Psoas muscle (tissue), 8 donors: ENCODE measurements around the gene HPSE2. TPM values are rescaled to one million over a fixed set of nuclear protein-coding genes. Genes with fewer than 3 reads are reported as not detected.

ENCODE experiments used
- ATAC-seq, 4 donors: fragments of 200-7000 bp; cut with Tn5 transposase; one replicate each; pipeline ENCODE4 v1.9.1; 2020; ENCODE audit warnings: moderate library complexity in 3 of 4, mild to moderate bottlenecking in 2 of 4
- DNase-seq, 2 donors: peaks; one replicate each; pipeline ENCODE4 v3.0.0-alpha.2; 2020
- H3K27ac ChIP-seq: fragments of 200-600 bp; one replicate; pipeline ENCODE4 v1.8.0; 2022
- H3K27me3 ChIP-seq, 3 donors: fragments of 200-600 bp in 1 of 3; one replicate each; pipeline versions ENCODE4 v1.6.1 to v1.8.0; 2013 to 2022; ENCODE audit warnings: low read length in 2 of 3, mild to moderate bottlenecking in 2 of 3, moderate library complexity in 1 of 3; ENCODE audit not compliant: insufficient read depth in 3 of 3
- H3K36me3 ChIP-seq, 2 donors: fragments of 200-600 bp in 1 of 2; one replicate each; pipeline versions ENCODE4 v1.6.1 to v1.8.0; 2013 to 2022; ENCODE audit warnings: low read depth in 1 of 2, mild to moderate bottlenecking in 1 of 2, moderate library complexity in 1 of 2; ENCODE audit not compliant: insufficient read depth in 1 of 2
- H3K4me1 ChIP-seq: fragments of 200-600 bp; one replicate; pipeline ENCODE4 v1.8.0; 2022
- H3K4me3 ChIP-seq: fragments of 200-600 bp; one replicate; pipeline ENCODE4 v1.8.0; 2022; ENCODE audit warnings: mild to moderate bottlenecking
- H3K9me3 ChIP-seq: fragments of 200-600 bp; one replicate; pipeline ENCODE4 v1.8.0; 2022
- CTCF ChIP-seq: fragments of 200-600 bp; IDR thresholded peaks from one replicate; pipeline ENCODE4 v1.8.0; 2022; ENCODE audit warnings: antibody characterized with exemption
- WGBS, 3 donors: extraction: QIAGEN DNeasy Blood & Tissue Kit; methylation state at CpG; one replicate each; pipeline versions ENCODE4 v1.1.6 to v1.1.7; 2013; 5-methylcytosine and 5-hydroxymethylcytosine counted together
- intact Hi-C, 2 donors: fragments of 100-400 bp; cut with DNase I; formaldehyde crosslinking; loops; one replicate each; pipeline versions ENCODE4 v1.11.0 to v1.14.2; 2022
- polyA plus RNA-seq, 3 donors: library from polyadenylated mRNA; stranded (reverse); fragments of 200-250 nt; gene quantifications; one replicate each; pipeline ENCODE4 v1.2.3, GENCODE V29; 2013
- total RNA-seq, 4 donors: library from RNA; stranded (reverse); fragmentation: NEBNext Ultra II Directional in 2 of 4; extraction: Animal tissue kit (Norgen Biotek cat#: 25700) in 2 of 4; gene quantifications; one replicate each; pipeline versions ENCODE4 v1.2.1 to v1.2.4, GENCODE V29; 2021 to 2023
- donor health status: healthy with polysubstance abuse.
- donor health status: DM: no; HTN: no; CAD: no; lungs with moderate emphysema.
- donor health status: Bipolar disorder and iron deficiency.
- donor health status: healthy.
- donor health status: DM: yes; HTN: yes; CAD: no.
- donor health status: DM: no; HTN: no; CAD: no.
- donor health status: DM: no; HTN: no; CAD: no.
- donor health status: DM: yes; HTN: yes; CAD: no.

The HPSE2 gene
- total and polyA plus RNA-seq, 7 donors, result 0.01 to 0.17 (median 0.03) TPM; not detected in 4

GRCh38 chr10:98980353-98980752, 255.3 kb downstream of the HPSE2 start:
- Histone ChIP-seq H3K36me3 (no peaks in the 10 kb centered on the region), H3K4me1 (no peaks in the 10 kb centered on the region), H3K9me3 (peaks cover 2% of the 10 kb centered on the region), H3K27me3 (no peaks in the 10 kb centered on the region), H3K4me3 (no peak overlapping the region), H3K27ac (no peak overlapping the region)
- ATAC-seq (no peak), DNase-seq (no peak)
- intact Hi-C loops, result no loop called here
- 58 to 79% (median 58%) methylated on average over 5 of the region's 5 CpGs for WGBS, 3 donors
- TF ChIP-seq CTCF, result no peak

- no peaks in the 10 kb centered on the region for H3K9me3 ChIP-seq
- H3K4me3 ChIP-seq, result no peak overlapping the region
- peaks cover 0 to 2% (median 0%) of the 10 kb centered on the region in 3 donors for H3K27me3 ChIP-seq
- H3K36me3 ChIP-seq, result no peaks in the 10 kb centered on the region
- DNase-seq (no peak), ATAC-seq (no peak)
- no peak for TF ChIP-seq CTCF
- no peak overlapping the region for H3K27ac ChIP-seq
- 70 to 83% (median 77%) methylated on average over 2 of the region's 2 CpGs for WGBS, 3 donors
- H3K4me1 ChIP-seq, result no peaks in the 10 kb centered on the region
- intact Hi-C loops, result no loop called here
Measured at GRCh38 chr10:98971464-98971863, 264.2 kb downstream of the HPSE2 start.

GRCh38 chr10:98967601-98968000, 268.1 kb downstream of the HPSE2 start:
- Histone ChIP-seq H3K27me3 (peaks cover 0 to under 1% (median 0%) of the 10 kb centered on the region in 3 donors), H3K4me3 (no peak overlapping the region), H3K4me1 (no peaks in the 10 kb centered on the region), H3K36me3 (no peaks in the 10 kb centered on the region), H3K27ac (no peak overlapping the region), H3K9me3 (no peaks in the 10 kb centered on the region)
- no peak for DNase-seq
- intact Hi-C loops, result no loop called here
- TF ChIP-seq CTCF, result no peak
- ATAC-seq, result no peak

- ATAC-seq (no peak), DNase-seq (no peak)
- H3K36me3 ChIP-seq, result no peaks in the 10 kb centered on the region
- no peaks in the 10 kb centered on the region for H3K4me1 ChIP-seq
- no peak overlapping the region for H3K27ac ChIP-seq
- no peaks in the 10 kb centered on the region for H3K9me3 ChIP-seq
- no peaks in the 10 kb centered on the region for H3K27me3 ChIP-seq
- intact Hi-C loops, result no loop called here
- no peak for TF ChIP-seq CTCF
- H3K4me3 ChIP-seq, result no peak overlapping the region
- 54 to 74% (median 65%) methylated on average over 2 of the region's 2 CpGs for WGBS, 3 donors
Measured at GRCh38 chr10:98963608-98964007, 272.0 kb downstream of the HPSE2 start.

- no peak for DNase-seq
- Histone ChIP-seq H3K4me1 (no peaks in the 10 kb centered on the region), H3K36me3 (no peaks in the 10 kb centered on the region), H3K27me3 (no peaks in the 10 kb centered on the region), H3K27ac (no peak overlapping the region), H3K4me3 (no peak overlapping the region), H3K9me3 (no peaks in the 10 kb centered on the region)
- intact Hi-C loops, result no loop called here
- no peak for ATAC-seq
- TF ChIP-seq CTCF, result no peak
- 29 to 40% (median 39%) methylated on average over 2 of the region's 2 CpGs for WGBS, 3 donors
Measured at GRCh38 chr10:98959379-98959778, 276.3 kb downstream of the HPSE2 start.
